ENCODE data around the gene RIT2.

RIT2 gene

GRCh38 chr18:42778445-42779042, 336.9 kb downstream of the RIT2 start:
- H3K4me3 ChIP-seq (ENCODE audit: low read depth, low read length), result no peak overlapping the region
- in situ Hi-C loops (cut with HindIII; ENCODE audit: low sequenced_read_pairs), result no loop called here
- no peak for TF ChIP-seq CTCF (IDR thresholded peaks at IDR 0.05; ENCODE audit: low read depth, low read length)
- no peak for DNase-seq (ENCODE audit: low read depth, low spot score)

GRCh38 chr18:42778024-42778423, 337.5 kb downstream of the RIT2 start:
- in situ Hi-C loops (cut with HindIII; ENCODE audit: low sequenced_read_pairs), result no loop called here
- no peak for DNase-seq (ENCODE audit: low read depth, low spot score)
- TF ChIP-seq CTCF (IDR thresholded peaks at IDR 0.05; ENCODE audit: low read depth, low read length), result no peak
- H3K4me3 ChIP-seq (ENCODE audit: low read depth, low read length), result no peak overlapping the region

GRCh38 chr18:42773870-42774269, 341.6 kb downstream of the RIT2 start:
- TF ChIP-seq CTCF (IDR thresholded peaks at IDR 0.05; ENCODE audit: low read depth, low read length), result no peak
- DNase-seq (ENCODE audit: low read depth, low spot score), result no peak
- in situ Hi-C loops (cut with HindIII; ENCODE audit: low sequenced_read_pairs), result no loop called here
- no peak overlapping the region for H3K4me3 ChIP-seq (ENCODE audit: low read depth, low read length)

- no peak overlapping the region for H3K4me3 ChIP-seq (ENCODE audit: low read depth, low read length)
- no peak for DNase-seq (ENCODE audit: low read depth, low spot score)
- TF ChIP-seq CTCF (IDR thresholded peaks at IDR 0.05; ENCODE audit: low read depth, low read length), result no peak
- in situ Hi-C loops (cut with HindIII; ENCODE audit: low sequenced_read_pairs), result no loop called here
Observed at GRCh38 chr18:42771936-42772335, 343.5 kb downstream of the RIT2 start.

GRCh38 chr18:42765302-42765701, 350.2 kb downstream of the RIT2 start:
- DNase-seq (ENCODE audit: low read depth, low spot score), result no peak
- in situ Hi-C loops (cut with HindIII; ENCODE audit: low sequenced_read_pairs), result no loop called here
- no peak for TF ChIP-seq CTCF (IDR thresholded peaks at IDR 0.05; ENCODE audit: low read depth, low read length)
- H3K4me3 ChIP-seq (ENCODE audit: low read depth, low read length), result no peak overlapping the region

GRCh38 chr18:42760290-42760689, 355.2 kb downstream of the RIT2 start:
- no peak for DNase-seq (ENCODE audit: low read depth, low spot score)
- TF ChIP-seq CTCF (IDR thresholded peaks at IDR 0.05; ENCODE audit: low read depth, low read length), result no peak
- in situ Hi-C loops (cut with HindIII; ENCODE audit: low sequenced_read_pairs), result no loop called here
- H3K4me3 ChIP-seq (ENCODE audit: low read depth, low read length), result no peak overlapping the region

GRCh38 chr18:42758852-42759251, 356.6 kb downstream of the RIT2 start:
- in situ Hi-C loops (cut with HindIII; ENCODE audit: low sequenced_read_pairs), result no loop called here
- H3K4me3 ChIP-seq (ENCODE audit: low read depth, low read length), result no peak overlapping the region
- no peak for DNase-seq (ENCODE audit: low read depth, low spot score)
- TF ChIP-seq CTCF (IDR thresholded peaks at IDR 0.05; ENCODE audit: low read depth, low read length), result no peak
